ENCODE measurements around the gene NPM1. TPM values are rescaled to one million over a fixed set of nuclear protein-coding genes. Genes with fewer than 3 reads are reported as not detected.
A peak's percentile ranks its signal among the peaks of the same experiment; 100 is the strongest.
"Not testable (repeated sequence)": the region's sequence is repeated elsewhere in the genome, so short reads cannot be mapped to it uniquely, and the experiment has no call there.

NPM1 gene
- polyA plus RNA-seq, 5 donors, result 1,884 to 2,466 (median 2,049) TPM

DNA sequence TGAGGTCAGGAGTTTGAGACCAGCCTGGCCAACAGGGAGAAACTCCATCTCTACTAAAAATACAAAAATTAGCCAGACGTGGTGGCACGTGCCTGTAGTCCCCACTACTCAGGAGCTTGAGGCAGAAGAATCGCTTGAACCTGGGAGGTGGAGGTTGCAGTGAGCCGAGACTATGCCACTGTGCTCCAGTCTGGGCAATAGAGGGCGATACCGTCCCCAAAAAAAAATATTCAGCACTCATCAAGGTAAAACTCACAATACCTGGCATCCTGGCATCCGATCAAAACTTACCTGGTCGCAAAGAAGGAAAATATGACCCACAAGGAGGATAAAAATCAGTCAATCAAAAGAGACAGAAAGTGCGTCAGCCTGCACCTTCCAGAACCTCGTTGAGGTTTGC, 16.8 kb upstream of the NPM1 start:
- not testable (repeated sequence) for DNase-seq

DNA sequence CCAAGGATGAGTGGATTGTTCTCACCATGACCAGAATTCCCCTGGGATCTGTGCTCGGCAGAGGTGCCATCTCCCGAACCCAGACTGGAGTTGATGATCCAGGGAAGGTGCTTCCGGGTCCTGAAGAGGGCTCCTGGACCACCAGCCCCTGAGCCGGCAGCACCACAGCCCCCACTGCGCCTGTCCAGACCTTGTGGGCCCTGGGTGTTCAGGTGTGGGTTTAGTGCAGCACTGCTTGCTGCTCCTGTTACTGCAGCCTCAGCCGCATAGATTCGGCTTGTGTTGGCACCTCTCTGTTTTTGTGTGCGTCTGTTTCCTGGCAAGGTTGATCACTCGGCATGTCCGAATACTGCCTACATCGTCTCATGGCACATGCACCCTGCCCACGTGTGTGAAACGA, 16.3 kb upstream of the NPM1 start:
- DNase-seq, result no peak

DNA sequence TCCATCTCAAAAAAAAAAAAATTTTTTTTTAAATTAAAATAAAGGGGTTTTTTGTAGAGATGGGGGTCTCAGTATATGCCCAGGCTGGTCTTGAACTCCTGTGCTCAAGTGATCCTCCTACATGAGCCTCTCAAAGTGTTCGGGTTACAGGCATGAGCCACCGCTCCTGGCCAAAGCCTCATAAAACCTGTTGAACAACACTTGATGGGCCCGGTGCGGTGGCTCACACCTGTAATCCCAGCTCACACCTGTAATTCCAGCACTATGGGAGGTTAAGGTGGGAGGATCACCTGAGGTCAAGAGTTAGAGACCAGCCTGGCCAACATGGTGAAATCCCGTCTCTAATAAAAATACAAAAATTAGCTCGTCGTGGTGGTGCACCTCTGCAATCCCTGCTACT, 7.7 kb upstream of the NPM1 start:
- no peak for DNase-seq

DNA sequence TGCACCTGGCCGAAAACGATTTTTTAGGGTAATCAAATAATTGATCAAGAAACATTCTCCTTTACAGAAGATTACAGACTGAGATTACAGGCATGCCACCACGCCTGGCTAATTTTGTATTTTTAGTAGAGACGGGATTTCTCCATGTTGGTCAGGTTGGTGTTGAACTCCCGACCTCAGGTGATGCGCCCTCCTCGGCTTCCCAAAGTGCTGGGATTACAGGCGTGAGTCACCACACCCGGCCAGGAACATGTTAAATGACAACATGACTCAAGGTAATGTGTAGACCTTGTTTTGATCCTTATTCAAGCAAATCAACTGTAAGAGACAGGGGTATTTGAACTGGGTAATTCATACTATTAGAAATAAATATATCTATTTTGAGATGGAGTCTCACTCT, 3.2 kb upstream of the NPM1 start:
- DNase-seq, result not testable (repeated sequence)

DNA sequence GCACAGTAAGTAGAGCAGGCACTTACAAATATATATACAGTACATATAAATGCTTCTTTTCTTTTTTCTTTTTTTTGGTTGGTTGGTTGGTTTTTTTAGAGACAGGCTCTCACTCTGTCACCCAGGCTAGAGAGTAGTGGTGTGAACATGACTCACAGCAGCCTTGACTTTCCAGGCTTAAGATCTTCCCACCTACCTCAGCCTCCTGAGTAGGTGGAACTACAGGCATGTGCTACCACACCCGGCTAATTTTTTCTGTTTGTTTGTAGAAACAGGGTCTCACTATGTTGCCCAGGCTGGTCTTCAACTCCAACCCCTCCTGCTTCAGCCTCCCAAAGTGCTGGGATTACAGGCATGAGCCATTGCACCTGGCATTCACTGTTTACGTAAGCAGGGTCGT, 2.6 kb upstream of the NPM1 start:
- not testable (repeated sequence) for DNase-seq

DNA sequence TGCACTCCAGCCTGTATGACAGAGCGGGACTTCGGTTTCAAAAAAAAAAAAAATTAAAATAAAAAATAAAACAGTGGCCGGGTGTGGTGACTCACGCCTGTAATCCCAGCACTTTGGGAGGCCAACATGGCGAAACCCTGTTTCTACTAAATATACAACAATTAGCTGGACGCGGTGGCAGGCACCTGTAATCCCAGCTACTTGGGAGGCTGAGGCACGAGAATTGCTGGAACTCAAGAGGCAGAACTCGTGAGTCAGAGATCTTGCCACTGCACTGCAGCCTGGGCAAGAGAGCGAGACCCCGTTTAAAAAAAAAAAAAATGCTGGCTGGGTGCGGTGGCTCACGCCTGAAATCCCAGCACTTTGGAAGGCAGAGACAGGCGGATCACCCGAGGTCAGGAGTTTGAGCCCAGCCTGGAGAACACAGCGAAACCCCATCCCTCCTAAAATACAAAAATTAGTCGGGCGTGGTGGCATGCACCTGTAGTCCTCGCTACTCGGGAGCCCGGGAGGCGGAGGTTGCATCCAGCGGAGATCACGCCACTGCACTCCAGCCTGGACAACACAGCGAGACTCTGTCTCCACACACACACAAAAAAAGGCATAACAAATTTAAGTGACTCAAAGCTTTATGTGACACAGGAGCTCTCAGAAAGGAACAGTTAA, 1.5 kb upstream of the NPM1 start:
- no peak for DNase-seq

DNA sequence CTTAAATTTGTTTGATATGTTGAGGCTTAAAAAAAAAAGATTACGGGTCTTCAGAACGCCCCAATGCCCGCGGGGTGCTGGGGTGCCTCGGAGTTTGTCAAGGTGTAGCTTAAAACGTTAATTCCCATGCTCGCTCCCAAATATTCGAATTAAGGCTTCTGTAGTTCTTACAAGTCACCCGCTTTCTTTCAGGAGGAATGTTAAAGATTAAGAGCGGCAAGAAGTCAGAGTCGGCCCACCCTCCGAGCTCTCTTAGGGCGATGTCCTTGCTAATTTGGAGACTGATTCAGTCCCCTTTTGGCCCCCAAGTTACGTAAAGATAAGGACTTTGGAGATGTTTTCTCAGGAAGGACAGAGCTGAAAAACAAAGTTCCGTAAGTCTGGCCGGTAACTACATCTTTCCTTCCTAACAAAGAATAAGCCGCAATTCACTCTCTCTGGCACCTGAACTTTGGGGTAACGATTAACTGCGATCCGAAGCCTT, 746 bp upstream of the NPM1 start:
- no peak for DNase-seq

DNA sequence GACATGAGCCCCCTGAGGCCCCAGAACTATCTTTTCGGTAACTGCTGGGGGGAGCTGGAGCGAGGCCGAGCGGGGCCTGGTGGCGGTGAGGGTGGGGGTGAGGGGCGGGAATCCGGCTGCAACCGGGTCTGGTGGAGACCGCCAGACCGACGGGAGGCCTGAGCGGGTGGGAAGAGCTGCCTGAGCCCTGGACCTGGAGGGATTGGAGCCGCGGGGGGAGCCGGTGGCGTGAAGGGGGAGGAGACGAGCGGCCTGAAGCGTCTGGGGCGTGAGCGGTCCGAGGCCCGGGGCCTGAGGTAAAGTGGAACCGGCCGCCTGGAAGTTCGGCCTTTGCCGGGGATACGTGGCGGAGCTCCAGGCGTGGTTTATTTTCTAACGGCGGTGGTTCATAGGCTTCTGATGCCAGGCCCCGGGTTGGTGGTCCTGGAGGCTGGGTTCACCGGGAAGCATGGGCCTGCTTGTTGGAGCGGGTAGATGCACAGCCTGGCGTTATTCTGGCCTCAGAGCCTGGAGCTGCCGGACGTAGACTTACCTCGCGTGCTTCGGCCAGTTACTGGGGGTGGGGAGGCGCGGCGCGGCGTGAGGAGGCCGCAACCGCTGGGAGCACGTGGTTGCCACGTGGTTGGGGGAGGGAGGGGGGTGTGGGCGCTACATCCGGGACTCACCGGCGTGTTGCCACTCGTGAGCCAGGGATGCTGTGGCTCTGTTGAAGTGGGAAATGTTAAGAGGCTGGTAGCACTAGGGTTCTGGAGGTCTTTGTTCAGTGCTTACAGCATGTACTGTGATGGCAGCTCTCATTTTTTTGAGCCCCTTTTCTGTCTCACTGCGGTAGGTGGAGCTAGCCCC, 544 bp downstream of the NPM1 start:
- peak; percentile 77 to 79 for DNase-seq

DNA sequence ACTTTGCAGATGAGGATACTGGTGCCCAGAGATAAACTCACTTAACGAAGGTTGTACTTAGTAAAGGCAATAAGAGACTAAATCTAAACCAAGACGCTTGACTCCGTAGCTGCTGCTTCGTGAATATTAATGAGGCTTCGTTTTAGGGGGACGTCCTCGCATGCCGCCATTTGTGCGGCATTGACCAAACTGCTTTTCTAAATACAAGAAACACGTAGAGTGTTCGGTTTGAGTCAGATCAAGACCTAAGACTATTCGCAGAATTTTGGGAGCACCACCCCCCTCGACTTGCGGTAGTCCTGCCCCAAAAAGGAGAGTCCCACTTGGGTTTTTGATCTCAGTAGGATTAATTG, 1.1 kb downstream of the NPM1 start:
- DNase-seq, result no peak

DNA sequence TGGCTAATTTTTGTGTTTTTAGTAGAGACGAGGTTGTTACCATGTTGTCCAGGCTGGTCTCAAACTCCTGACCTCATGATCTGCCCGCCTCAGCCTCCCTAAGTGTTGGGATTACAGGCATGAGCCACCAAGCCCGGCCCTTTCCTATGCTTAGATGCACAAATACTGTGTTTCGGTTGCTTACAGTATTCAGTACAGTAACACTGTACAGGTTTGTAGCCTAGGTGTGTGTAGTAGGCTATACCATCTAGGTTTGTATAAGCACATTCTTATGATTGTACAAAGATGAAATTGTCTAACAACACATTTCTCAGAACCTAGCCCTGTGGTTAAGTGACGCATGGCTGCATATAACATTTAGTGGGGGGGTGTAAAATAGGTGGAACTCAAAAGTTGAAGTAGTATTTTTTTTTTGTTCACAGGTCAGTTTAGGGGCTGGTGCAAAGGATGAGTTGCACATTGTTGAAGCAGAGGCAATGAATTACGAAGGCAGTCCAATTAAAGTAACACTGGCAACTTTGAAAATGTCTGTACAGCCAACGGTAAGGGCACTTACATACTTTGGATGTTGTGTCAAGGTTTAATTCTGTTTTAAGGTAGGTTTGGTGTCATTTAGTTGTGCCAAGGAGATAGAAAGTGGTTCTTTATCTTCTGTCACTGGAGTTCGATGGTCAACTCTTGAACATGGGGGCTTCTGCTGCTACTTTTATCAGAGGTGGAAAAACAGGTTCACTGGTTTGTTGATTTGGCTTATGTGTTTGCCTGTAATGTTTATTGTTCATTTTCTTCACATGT, 3.4 kb downstream of the NPM1 start:
- no peak for DNase-seq

DNA sequence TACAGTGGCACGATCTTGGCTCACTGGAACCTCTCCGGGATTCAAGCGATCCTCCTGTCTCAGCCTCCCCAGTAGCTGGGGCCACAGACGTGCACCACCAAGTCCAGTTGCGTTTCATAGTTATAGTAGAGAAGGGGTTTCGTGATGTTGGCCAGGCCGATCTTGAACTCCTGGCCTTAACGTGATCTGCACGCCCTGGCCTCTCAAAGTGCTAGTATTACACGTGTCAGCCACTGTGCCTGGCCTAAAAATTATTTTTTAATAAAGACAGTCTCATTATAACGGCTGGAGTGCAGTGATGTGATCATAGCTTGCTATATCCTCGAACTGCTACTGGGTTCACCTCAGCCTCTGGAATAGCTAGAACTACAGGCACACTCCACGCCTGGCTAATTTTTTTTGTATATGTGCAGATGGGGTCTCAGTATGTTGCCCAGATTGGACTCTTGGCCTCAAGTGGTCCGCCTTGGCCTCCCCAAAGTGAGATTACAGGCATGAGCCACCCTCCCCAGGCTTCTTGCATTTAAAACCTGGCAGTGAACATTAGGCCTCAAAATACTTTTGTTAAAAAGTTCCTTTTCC, 4.4 kb downstream of the NPM1 start:
- no peak for DNase-seq

DNA sequence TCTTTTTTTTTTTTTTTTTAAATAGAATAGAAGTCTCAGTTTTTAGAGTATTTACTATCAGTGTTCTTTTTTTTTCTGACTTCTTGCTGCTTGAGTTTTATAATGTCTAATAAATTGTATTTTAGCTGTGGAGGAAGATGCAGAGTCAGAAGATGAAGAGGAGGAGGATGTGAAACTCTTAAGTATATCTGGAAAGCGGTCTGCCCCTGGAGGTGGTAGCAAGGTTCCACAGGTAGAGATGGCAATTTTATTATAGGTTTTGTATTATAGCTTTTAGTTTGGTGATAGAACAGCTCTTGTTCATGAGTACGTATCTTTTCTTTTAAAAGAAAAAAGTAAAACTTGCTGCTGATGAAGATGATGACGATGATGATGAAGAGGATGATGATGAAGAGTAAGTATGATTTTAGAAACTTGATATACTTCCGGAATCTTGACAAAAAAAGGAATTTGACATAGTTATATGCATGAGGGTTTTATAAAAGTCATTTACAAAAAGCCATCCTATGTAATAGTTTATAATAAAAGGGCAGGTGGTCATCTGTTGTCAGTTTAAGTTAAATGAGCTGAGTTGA, 5.0 kb downstream of the NPM1 start:
- no peak for DNase-seq

DNA sequence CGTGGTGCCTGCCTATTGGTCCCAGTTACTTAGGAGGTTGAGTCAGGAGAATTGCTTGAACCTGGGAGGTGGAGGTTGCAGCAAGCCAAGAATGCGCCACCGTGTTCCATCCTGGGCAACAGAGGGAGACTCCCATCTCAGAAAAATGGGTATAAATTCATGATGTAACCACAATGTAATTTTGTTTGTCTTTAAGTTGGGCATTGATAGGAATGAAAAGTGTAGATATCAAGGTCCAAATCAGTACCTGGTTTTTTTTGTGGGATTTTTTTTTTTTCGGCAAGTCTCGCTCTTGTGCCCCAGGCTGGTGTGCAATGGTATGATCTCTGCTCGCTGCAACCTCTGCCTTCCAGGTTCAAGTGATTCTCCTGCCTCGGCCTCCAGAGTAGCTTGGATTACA, 7.4 kb downstream of the NPM1 start:
- DNase-seq, result no peak

DNA sequence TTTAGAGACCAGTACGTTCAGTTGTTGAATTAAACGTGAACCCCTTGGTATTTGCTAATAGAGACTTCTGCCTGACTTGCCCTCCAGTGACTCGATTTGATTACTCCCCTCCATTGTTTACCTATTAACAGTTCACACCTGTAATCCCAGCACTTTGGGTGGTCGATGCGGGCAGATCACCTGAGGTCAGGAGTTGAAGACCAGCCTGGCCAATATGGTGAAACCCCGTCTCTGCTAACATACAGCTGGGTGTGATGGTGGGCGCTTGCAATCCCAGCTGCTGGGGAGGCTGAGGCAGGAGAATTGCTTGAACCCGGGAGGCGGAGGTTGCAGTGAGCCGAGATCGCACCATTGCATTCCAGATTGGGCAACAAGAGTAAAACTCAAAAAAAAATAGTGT, 8.9 kb downstream of the NPM1 start:
- not testable (repeated sequence) for DNase-seq

DNA sequence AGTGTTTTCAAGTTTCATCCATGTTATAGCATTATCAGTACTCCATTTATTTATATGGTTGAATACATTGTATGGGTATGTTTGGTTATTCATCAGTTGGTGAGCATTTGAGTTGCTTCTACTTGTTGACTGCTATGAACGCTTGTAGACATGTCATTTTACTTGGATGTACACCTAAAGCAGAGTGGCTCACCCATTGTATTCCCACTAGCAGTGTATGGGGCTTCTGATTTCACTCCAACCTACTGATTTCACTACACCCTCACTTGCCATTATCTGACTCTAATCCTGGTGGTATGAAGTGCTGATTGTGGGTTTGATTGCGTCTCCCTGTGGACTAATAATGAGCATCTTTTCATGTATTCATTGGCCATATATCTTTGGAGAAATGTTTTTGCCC, 9.5 kb downstream of the NPM1 start:
- no peak for DNase-seq

DNA sequence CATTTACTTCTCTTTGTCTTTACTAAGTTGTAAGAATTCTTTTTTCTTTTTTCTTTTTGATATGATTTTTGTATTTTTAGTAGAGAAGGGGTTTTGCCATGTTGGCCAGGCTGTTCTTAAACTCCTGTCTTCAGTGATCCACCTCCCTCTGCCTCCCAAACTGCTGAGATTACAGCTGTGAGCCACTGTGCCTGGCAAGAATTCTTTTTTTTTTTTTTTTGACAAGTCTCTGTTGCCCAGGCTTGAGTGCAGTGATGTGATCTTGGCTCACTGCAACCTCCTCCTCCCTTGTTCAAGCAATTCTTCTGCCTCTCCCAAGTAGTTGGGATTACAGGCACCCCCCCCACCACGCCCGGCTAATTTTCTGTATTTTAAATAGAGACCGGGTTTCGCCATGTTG, 9.9 kb downstream of the NPM1 start:
- DNase-seq, result no peak

DNA sequence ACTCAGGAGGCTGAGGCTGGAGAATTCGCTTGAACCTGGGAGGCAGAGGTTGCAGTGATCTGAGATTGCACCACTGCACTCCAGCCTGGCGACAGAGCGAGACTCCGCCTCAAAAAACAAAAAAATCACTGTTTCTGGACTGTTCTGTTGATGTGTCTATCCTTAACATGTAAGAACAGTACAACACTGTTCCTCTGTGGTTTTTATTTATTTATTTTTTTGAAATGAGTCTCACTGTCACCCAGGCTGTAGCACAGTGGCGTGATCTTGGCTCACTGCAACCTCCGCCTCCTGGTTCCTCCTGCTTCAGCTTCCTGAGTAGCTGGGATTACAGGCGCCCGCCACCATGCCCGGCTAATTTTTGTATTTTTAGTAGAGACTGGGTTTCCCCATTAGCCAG, 11.0 kb downstream of the NPM1 start:
- DNase-seq, result not testable (repeated sequence)

DNA sequence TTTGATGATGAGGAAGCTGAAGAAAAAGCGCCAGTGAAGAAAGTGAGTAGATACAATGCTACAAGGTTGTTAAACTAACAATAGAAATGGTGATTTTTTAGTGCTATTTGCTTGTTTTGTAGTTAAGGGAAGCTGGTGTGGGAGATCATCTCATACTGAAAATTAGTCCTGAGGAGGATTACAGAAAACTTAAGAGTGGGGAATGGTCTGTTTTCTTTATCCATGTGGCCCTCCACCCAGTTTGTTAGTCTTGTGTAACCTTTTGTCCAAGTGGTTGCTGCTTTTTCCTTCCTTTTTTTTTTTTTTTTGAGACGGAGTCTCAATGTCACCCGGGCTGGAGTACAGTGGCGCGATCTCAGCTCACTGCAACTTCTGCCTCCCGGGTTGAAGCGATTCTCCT, 12.5 kb downstream of the NPM1 start:
- no peak for DNase-seq

DNA sequence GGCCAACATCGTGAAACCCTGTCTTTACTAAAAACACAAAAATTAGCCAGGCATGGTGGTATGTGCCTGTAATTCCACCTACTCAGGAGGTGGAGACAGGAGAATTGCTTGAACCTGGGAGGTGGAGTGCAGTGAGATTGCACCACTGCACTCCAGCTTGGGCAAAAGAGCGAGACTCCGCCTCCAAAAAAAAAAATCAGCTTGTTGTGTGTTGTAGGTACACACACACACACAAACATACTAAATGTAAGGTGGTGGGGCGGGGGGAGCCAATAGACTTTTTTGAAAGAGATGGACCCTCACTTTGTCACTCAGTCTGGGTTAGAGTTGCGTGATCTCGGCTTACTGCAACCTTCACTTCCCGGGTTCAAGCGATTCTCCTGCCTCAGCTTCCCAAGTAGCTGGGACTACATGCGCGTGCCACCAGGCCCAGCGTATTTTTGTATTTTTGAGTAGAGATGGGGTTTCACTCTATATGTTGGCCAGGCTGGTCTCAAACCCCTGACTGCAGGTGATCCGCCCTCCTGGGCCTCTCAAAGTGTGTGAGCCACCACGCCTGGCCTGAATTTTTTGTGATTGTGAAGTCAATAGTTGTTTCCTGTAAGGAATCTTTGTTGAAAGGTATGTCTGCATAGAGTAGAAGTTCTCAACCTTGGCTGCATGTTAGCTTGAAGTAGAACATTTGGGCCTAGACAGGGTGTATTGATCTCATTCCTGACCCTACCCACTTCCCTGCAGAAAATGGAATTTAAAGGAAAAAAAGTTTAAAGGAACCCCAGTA, 13.7 kb downstream of the NPM1 start:
- DNase-seq, result no peak

DNA sequence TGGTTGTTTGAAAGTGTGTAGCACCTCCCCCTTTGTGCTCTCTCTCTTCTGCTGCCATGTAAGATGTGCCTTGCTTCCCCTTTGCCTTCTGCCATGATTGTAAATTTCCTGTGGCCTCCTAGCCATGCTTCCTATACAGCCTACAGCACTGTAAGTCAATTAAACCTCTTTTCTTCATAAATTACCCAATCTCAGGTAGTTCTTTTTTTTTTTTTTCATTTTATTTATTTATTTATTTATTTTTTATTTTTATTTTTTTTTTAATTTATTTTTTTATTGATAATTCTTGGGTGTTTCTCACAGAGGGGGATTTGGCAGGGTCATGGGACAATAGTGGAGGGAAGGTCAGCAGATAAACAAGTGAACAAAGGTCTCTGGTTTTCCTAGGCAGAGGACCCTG, 15.1 kb downstream of the NPM1 start:
- not testable (repeated sequence) for DNase-seq

DNA sequence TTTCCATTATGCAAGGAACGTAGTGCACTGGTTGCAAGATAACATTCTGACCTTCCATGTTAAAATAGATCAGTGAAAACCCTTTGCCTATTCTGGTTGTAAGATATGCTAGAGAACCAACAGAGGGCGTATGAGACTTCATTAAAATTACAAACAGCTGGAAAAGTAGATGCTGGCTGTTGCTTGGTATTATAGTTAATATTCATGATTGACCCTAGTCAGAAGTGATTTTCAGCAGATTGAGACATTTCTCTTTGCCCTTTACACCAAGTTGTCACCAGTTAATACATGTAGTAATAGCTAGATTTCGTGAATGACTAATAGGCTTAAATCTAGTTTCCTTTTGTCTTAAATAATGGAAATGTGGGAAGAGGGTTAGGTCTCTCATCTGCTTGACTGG, 18.0 kb downstream of the NPM1 start:
- no peak for DNase-seq

Data from right lung (tissue), 5 donors.